ENCODE data around the gene RCOR3. TPM values are rescaled to one million over a fixed set of nuclear protein-coding genes. Genes with fewer than 3 reads are reported as not detected.
"Not testable (repeated sequence)": the region's sequence is repeated elsewhere in the genome, so short reads cannot be mapped to it uniquely, and the experiment has no call there.

Gene RCOR3
- total RNA-seq = 18.9 TPM

DNA sequence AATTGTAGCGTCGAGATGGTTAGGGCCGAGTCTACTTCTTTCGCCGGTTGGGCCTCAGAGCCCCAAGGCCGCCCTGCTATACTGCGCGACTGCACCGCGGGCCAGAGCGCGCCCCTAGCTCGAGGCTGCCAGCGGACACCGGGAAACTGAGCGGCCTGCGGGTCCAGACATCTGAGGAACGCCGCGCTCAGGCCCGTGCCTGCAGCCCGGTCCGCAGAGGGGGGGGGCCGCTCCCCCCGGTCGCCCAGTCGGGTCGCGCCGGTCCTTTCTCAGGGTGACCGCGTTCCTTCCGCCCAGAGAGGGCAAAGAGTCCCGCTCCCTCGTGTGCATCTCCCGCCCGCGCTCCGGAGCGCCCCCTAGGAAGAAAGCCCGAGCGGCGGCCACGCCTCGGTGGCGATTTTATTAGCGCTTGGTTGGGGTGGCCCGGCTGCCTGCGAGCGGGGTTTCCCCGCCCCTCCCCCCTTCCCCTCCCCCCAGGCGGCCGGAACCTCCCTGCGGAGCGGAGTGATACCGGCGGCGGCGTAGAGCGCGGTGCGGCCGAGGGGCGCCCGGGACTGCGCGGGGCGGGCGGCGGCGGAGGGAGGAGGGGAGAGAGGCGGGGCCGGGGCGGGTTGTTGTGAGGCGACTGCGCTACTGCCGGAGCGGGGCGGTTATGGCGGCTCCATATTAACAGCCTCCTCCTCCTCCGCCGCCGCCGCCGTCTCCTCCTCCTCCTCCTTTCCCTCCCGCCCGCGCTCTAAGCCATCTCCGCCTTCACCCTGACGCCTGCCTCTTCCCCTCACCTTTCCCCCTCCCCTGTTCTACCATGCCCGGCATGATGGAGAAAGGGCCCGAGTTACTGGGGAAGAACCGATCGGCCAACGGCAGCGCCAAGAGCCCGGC, at the start of gene RCOR3:
RCOR3 (plus strand) TSS at position 611 of the 882 bp plus-strand sequence; CDS start at position 806, 195 bp downstream.
- ATAC-seq = peak; percentile 96

DNA sequence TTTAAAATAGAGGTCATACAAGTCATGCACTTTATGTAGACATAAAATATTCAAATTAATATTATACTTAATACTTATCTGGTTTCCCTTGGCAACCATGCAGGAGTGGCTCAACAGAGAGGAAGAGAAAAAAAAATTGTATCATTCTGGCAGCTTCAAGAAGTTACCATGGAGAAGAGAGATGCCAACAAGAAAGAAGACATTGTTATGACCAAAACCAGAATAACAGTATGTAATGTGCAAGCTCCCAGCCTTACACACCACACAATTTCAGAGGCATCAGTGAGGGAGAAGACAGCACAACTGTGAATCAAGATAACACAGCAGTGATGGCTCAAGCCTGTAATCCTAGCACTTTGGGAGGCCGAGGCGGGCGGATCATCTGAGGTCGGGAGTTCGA, 49.1 kb upstream of the RCOR3 start:
- ATAC-seq = no peak

DNA sequence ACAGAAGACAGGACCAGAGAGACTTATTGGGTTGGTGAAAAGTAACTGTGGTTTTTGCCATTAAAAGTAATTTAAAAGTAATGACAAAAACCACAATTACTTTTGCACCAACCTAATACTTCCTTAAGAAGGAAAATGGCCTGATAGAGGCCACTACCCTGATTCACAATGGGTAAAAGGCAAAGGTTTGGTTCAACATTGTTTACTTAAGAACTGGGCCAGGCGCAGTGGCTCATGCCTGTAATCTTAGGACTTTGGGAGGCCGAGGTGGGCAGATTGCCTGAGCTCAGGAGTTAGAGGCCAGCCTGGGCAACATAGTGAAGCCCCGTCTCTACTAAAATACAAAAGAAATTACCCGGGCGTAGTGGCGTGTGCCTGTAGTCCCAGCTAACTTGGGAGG, 48.2 kb upstream of the RCOR3 start:
- ATAC-seq = no peak

DNA sequence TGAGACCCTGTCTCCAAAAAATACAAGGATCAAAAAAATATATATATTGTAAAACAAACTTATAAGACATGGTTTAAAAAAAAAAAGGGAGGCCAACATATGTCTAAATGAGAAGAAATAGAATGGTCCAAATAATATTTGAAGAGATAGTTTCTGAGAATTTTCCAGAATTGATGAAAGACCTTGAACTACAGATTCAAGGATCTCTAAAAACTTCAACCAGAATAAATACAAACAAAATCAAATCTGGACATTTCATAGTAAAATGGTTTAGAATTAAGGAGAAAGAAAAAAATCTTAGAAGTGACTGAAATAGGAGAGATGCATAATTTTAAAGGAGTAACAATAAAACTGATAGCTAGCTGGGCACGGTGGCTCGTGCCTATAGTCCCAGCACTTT, 45.5 kb upstream of the RCOR3 start:
- no peak for ATAC-seq

DNA sequence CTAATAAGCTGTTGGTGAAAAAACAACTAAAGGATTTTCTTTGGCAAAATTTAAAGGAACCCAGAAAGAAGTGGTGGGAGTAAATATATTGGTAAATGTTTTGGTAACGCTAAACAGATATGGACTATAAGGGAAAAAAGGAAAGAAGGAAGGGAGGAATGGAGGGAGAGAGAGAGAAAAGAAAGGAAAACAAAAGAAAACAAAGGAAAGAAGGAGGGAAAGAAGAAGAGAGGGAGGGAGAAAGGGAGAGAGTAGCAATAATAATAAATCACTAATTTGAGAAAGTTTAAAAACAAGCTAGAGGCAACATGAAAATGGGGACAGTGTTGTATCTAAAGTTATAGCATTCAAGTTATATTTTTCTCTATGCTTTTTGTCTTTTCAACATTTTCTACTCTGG, 43.6 kb upstream of the RCOR3 start:
- ATAC-seq = no peak

DNA sequence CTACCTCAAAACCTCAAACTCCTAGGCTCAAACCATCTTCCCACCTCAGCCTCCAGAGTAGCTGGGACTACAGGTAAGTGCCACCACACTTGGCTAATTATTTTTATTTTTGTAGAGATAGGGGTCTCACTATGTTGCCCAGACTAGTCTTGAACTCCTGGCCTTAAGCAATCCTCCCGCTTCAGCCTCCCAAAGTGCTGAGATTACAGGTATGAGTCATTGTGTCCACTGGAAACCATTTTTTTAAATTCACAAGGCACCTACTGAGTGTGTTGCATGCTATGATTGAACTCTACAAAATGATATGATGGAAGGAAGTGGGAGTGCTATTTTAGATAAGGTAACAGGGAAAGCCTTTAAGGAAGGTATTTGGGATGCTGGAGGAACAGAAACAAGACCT, 41.8 kb upstream of the RCOR3 start:
- ATAC-seq = no peak

DNA sequence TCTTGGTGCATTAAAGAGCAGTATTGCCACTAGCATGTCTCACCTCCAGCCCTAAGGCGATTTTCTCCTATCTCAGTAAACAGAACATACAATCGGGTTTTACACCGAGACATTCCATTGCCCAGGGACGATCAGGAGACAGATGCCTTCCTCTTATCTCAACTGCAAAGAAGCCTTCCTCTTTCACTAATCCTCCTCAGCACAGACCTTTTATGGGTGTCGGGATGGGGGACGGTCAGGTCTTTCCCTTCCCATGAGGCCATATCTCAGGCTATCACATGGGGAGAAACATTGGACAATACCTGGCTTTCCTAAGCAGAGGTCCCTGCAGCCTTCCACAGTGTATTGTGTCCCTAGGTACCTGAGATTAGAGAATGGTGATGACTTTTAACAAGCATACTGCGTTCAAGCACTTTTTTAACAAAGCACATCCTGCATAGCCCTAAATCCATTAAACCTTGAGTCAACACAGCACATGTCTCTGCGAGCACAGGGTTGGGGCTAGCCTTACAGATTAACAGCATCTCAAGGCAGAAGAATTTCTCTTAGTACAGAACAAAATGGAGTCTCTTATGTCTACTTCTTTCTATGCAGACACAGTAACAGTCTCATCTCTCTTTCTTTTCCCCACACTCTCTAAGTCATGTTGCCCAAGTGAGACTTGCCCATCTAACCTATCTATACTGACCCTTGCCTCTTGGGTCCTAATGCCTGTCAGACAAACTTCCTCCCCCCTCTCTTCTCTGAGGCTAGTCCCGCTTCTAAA, 36.5 kb upstream of the RCOR3 start:
- not testable (repeated sequence) for ATAC-seq

DNA sequence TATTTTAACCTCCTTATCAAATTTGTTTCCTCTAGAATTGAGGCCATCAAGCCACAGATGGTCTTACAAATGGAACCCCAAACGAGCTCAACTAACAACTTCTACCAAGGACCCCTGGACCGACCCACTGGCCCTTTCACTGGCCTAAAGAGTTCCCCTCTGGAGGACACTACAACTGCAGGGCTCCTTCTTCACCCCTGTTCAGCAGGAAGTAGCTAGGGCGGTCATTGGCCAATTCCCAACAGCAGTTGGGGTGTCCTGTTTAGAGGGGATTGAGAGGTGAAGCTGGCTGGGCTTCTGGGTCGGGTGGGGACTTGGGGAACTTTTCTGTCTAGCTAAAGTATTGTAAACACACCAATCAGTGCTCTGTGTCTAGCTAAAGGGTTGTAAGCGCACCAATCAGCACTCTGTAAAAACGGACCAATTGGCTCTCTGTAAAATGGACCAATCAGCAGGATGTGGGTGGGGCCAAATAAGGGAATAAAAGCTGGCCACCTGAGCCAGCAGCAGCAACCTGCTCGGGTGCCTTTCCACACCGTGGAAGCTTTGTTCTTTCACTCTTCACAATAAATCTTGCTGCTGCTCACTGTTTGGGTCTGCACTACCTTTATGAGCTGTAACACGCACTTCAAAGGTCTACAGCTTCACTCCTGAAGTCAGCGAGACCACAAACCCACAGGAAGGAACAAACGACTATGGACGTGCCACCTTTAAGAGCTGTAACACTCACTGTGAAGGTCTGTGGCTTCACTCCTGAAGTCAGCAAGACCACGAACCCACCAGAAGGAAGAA, 30.4 kb upstream of the RCOR3 start:
- not testable (repeated sequence) for ATAC-seq

DNA sequence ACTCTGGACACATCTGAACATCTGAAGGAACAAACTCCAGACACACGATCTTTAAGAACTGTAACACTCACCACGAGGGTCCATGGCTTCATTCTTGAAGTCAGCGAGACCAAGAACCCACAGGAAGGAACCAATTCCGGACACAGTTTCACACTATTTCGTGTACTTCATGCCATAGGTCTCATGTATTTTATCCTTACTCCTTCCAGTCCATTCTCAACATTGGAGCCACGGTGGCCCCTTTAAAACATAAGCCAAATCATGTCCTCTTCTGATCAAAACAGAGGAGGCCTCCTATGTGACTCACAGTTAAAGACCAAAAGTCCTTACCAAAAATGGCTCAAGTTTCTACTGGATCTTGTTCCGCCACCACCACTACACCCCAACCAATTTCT, 29.8 kb upstream of the RCOR3 start:
- no peak for ATAC-seq

DNA sequence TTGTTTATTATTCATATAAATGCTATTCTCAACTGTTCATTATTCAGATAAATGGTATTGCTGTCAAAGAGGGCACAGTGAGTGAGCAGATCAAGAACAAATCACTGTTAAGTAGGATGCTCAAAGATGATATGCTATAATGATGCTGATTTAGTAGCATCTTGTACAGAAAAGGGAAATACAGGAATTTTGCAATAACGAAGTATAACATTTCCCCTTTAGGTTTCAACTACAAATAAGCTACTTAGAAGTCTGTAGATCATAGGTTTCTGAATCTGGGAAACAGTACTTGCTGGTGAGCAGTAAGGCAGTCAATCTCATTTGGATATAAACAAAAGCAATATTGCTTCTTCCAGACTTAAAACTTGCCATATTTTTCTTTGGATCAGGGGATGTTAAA, 27.3 kb upstream of the RCOR3 start:
- ATAC-seq = no peak

DNA sequence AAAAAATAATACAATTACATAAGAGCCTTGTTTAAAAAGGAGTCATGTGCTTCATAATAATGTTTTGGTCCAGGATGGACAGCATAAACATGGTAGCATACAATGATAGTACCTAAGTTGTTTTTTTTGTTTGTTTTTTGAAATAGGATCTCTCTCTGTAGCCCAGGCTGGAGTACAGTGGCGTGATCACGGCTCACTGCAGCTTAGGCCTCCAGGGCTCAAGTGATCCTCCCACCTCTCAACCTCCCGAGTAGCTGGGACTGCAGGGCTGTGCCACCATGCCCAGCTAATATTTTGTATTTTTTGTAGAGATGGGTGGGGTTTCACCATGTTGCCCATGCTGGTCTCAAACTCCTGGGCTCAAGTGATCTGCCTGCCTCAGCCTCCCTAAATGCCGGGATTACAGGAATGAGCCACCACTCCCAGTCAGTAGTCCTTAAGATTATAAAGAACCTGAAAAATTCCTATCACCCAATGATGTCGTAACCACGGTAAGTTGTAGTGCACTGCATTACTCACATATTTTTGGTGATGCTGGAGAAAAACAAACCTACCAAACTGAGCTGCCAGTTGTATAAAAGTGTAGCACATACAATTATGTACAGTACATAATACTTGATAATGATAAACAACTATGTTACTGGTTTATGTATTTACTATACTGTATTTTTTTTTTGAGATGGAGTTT, 22.4 kb upstream of the RCOR3 start:
- no peak for ATAC-seq

DNA sequence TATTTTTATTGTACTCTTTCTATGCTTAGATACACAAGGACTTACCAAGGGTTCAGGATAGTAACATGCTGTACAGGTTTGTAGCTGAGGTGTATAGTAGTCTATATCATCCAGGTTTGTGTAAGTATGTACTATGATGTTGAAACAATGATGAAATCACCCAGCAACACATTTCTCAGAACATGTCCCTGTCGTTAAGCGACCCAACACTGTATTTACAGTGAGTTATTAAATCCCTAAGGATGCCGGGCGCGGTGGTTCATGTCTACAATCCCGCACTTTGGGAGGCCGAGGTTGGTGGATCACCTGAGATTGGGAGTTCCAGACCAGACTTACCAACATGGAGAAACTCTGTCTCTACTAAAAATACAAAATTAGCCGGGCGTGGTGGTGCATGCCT, 21.6 kb upstream of the RCOR3 start:
- no peak for ATAC-seq

DNA sequence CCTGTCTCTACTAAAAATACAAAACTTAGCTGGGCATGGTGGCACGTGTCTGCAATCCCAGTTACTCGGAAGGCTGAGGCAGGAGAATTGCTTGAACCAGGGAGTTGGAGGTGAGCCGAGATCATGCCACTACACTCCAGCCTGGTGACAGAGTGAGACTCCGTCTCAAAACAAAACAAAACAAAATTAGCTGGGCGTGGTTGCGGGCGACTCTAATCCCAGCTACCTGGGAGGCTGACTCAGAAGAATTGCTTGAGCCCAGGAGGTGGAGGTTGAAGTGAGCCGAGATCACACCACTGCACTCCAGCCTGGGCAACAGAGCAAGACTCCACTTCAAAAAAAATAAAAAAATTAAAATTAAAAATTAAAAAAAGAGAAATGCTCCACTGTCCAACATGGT, 18.6 kb upstream of the RCOR3 start:
- peak; percentile 57 for ATAC-seq

DNA sequence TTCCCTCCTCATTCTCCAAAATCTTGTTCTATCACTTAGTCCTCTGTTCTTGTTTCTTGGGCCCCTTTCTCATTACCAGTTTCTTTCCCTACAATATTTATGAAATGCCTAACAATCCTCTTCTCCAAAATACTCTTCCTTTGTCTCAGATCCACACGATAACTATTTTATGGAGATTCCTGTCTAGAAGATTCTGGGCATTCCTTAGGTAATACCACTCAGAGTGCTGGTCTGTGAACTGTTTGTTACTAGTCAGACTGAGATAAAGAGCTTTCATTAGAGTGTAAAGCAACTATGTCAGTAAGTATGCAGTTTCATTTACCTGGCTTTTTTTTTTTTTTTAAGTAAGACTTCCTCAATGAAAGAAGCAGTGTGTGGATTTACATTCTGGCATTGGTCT, 18.1 kb upstream of the RCOR3 start:
- ATAC-seq = no peak

DNA sequence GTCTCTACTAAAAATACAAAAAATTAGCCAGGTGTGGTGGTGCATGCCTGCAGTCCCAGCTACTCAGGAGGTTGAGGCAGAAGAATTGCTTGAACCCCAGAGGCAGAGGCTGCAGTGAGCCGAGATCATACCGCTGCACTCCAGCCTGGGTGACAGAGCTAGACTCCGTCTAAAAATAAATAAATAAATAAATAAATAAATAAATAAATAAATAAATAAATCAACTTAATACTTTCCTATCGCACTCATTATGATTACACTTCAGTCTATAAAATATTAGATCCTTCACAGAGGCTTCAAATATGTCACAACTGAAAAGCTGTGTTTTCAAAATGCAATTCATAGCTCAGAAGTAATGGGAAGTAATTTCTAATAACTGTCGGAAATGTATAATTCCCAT, 15.5 kb upstream of the RCOR3 start:
- not testable (repeated sequence) for ATAC-seq

DNA sequence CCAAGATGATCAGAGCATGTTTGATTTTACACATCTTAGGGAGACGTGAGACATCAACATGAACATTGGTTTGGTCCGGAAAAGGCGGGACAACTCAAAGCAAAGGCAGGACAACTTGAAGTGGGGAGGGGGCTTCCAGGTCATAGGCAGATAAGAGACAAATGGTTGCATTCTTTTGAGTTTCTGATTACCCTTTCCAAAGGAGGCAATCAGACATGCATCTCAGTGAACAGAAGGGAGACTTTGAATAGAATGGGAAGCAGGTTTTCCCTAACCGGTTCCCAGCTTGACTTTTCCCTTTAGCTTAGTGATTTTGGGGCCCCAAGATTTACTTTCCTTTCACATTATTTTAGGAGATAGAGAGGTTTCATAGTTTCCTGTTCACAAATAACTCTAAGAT, 12.6 kb upstream of the RCOR3 start:
- not testable (repeated sequence) for ATAC-seq

DNA sequence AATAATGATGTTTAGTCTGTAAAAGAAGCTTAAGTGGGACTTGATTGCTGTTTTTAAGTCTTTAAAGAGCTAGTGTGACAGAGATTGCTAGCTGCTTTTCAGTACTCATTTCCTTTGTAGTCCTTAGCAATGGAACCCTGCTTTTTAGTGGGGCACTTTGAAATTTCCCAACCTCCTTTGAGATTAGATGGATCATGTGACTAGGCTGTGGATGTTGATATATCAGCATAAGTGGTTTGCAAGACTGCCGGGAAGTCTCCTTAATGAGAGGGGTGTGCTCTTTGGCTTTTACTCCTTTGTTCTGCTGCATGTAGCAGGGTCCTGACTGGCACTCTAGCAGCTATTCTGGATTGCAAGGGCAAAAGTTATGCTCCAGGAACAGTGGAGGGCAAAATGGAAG, 11.2 kb upstream of the RCOR3 start:
- ATAC-seq = no peak

DNA sequence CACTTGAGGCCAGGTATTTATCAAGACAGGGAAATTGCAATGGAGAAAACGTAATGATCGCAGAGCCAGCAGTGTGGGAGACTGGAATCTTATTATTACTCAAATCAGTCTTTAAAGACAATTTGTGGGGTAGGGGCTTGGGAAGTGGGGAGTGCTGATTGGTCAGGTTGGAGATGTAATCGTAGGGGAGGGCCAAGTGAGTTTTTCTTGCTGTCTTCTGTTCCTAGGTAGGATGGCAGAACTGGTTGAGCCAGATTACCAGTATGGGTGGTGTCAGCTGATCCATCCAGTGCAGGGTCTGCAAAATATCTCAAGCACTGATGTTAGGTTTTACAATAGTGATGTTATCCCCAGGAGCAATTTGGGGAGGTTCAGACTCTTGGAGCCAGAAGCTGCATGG, 9.6 kb upstream of the RCOR3 start:
- ATAC-seq = not testable (repeated sequence)

DNA sequence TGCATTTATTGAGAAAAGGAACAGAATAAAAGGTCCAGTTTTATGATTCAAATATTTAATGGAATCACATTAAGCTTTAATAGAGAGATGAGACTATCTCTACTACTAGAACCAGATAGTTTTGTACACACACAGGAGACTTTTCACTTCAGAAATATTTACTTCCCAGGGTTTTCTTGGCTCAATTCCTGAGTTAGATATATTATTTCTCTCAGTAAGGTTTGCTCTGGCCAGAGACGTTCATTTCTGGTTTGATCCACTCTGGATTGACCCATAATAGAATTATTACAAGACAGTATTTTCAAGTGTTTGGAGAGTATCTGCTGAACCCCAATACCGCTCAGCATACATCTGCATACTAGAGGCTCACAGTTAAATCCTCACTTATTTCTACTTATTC, 1.3 kb upstream of the RCOR3 start:
- no peak for ATAC-seq

DNA sequence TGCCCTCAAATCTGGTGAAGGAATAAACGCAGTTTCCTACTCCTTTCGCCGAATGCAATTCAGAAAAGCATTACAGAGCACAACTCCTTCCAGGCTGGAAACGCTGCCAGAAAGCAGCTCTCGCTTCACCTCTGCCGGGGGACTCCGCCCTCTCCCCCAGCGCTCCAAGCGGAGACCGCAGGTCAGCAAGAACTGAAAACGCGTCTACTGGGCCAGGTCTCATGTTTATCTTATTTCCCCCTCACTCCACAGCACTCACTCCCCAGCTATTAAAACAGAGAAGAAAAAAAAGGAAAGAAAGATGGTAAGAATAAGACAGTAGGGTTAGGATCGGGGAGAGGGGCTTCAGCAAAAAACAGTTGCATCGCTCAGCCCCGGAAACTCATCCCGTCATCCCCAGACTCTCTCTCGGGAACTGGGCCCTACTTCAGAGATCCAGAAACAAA, 833 bp upstream of the RCOR3 start:
- peak; percentile 44 for ATAC-seq

DNA sequence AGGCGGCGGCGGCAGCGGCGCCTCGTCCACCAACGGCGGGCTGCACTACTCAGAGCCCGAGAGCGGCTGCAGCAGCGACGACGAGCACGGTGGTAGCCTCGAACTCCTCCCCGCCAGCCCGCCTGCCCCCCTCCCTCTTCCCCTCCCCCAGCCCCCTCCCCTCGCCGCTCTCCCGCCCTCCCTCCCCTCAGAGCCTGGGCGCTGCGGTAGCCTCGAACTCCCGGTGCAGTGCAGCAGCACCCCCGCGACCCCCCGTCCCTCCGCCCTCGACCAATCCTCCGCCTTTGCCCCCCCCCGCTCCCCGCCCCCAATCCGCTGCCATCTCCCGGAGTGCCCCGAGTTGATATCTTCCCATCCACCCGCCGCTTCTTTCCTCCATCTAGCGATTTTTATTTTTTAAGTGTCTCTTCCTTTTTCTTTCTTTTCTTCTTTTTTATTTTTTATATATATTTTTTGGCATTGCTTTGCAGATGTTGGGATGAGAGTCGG, 516 bp downstream of the RCOR3 start:
- peak; percentile 32 for ATAC-seq

All from esophagus mucosa (tissue), 1 donor.